ENCODE results near the gene CFAP299. TPM values are rescaled to one million over a fixed set of nuclear protein-coding genes. Genes with fewer than 3 reads are reported as not detected.

CFAP299 gene
- total and polyA plus RNA-seq, 2 of the 8 experiments (the other 6 are each of a cell fraction or from before 2014, with no cell fraction given), result not detected

GRCh38 chr4:80776168-80776567, 440.6 kb downstream of the CFAP299 start:
- FAIRE-seq (no peak), DNase-seq (ENCODE audit: low read depth in 1 of 2, low spot score in 2 of 2) (no peak)
- Histone ChIP-seq H4K20me1 (replicated peaks in 1 of 2; ENCODE audit: control insufficient read depth in 1 of 2, insufficient read depth in 2 of 2, low read length in 2 of 2) (no peaks in the 10 kb centered on the region), H2AFZ (ENCODE audit: low read length) (no peak overlapping the region), H3K4me2 (ENCODE audit: insufficient read depth in 1 of 2, low read depth in 2 of 2, low read length in 2 of 2) (no peak overlapping the region), H3K23ac (ENCODE audit: insufficient read length) (no peak overlapping the region), H3K79me1 (ENCODE audit: low read depth, low read length) (no peaks in the 10 kb centered on the region), H4K8ac (ENCODE audit: extremely low read depth, insufficient read depth, low read length) (no peak overlapping the region), H3K14ac (ENCODE audit: insufficient read length) (no peak overlapping the region), H3K9ac (replicated peaks in 1 of 4; ENCODE audit: extremely low read depth in 1 of 4, low read depth in 3 of 4, low read length in 3 of 4) (no peak overlapping the region), H3K18ac (ENCODE audit: extremely low read depth, low read length) (no peak overlapping the region), H3K4me3 (ENCODE audit: extremely low read depth in 1 of 4, insufficient read depth in 2 of 4, low read depth in 3 of 4, low read length in 4 of 4) (no peak overlapping the region), H3K56ac (replicated peaks; ENCODE audit: insufficient read length, low read depth, low read length) (no peak overlapping the region), H4K91ac (replicated peaks; ENCODE audit: insufficient read length, low read length) (no peak overlapping the region), H3K23me2 (ENCODE audit: low read depth, low read length) (no peaks in the 10 kb centered on the region), H4K5ac (ENCODE audit: insufficient read length, low read depth, low read length) (no peak overlapping the region), H2BK20ac (ENCODE audit: low read length) (no peak overlapping the region), H3K36me3 (ENCODE audit: control insufficient read depth in 2 of 4, insufficient read depth in 4 of 4, low read length in 3 of 4) (no peaks in the 10 kb centered on the region), H3K27ac (ENCODE audit: low read depth, low read length) (no peak overlapping the region), H3K4ac (replicated peaks; ENCODE audit: insufficient read length, low read depth, low read length) (no peak overlapping the region), H3K9me3 (ENCODE audit: insufficient read depth in 2 of 2, low read depth in 1 of 2, low read length in 1 of 2) (no peaks in the 10 kb centered on the region), H3K4me1 (replicated peaks in 1 of 4; ENCODE audit: control insufficient read depth in 3 of 4, insufficient read depth in 4 of 4, low read length in 3 of 4) (no peaks in the 10 kb centered on the region), H2BK12ac (ENCODE audit: low read depth, low read length) (no peak overlapping the region), H2BK120ac (replicated peaks; ENCODE audit: low read depth, low read length) (no peak overlapping the region), H2AK5ac (ENCODE audit: low read depth, low read length) (no peak overlapping the region), H2BK5ac (ENCODE audit: low read depth, low read length) (no peak overlapping the region), H3K27me3 (replicated peaks in 1 of 4; ENCODE audit: control insufficient read depth in 3 of 4, extremely low read depth in 1 of 4, insufficient read depth in 3 of 4, low read length in 3 of 4) (no peaks in the 10 kb centered on the region), H3K79me2 (ENCODE audit: control insufficient read depth in 1 of 2, insufficient read depth in 2 of 2, low read length in 2 of 2) (no peaks in the 10 kb centered on the region), H2BK15ac (ENCODE audit: low read length) (no peak overlapping the region)
- TF ChIP-seq RFX5 (IDR thresholded peaks at IDR 0.05; ENCODE audit: borderline replicate concordance, low read depth, low read length) (no peak), BRCA1 (IDR thresholded peaks at IDR 0.05; ENCODE audit: low read depth, low read length) (no peak), POU5F1 (IDR thresholded peaks at IDR 0.05; ENCODE audit: low read depth, low read length) (no peak), HDAC6 (IDR thresholded peaks at IDR 0.05; ENCODE audit: low read depth, low read length) (no peak), HDAC2 (IDR thresholded peaks at IDR 0.05; ENCODE audit: borderline replicate concordance in 1 of 2, low read depth in 2 of 2, low read length in 2 of 2) (no peak), EP300 (IDR thresholded peaks at IDR 0.05; ENCODE audit: borderline replicate concordance in 1 of 2, low read depth in 2 of 2, low read length in 2 of 2) (no peak)
- ChIA-PET CTCF (ENCODE audit: partially characterized antibody) (no interaction called here), POLR2A (ENCODE audit: partially characterized antibody) (no interaction called here)
- 94% methylated on average over 5 of the region's 5 CpGs; no CpG with 5 or more reads in 1 of the 2 experiments for WGBS, 2 experiments (ENCODE audit: extremely low coverage in 1 of 2, insufficient coverage in 1 of 2, insufficient read length in 1 of 2, insufficient replicate concordance in 2 of 2, low coverage in 1 of 2, low lambda C conversion rate in 2 of 2, missing lambda C conversion rate in 1 of 2)
